ENCODE measurements around the gene SMKR1. TPM values are rescaled to one million over a fixed set of nuclear protein-coding genes. Genes with fewer than 3 reads are reported as not detected.

The SMKR1 gene
- under 1 TPM in 2 of 4 donors, not detected in 2; 0.32 to 0.42 TPM for total RNA-seq

DNA sequence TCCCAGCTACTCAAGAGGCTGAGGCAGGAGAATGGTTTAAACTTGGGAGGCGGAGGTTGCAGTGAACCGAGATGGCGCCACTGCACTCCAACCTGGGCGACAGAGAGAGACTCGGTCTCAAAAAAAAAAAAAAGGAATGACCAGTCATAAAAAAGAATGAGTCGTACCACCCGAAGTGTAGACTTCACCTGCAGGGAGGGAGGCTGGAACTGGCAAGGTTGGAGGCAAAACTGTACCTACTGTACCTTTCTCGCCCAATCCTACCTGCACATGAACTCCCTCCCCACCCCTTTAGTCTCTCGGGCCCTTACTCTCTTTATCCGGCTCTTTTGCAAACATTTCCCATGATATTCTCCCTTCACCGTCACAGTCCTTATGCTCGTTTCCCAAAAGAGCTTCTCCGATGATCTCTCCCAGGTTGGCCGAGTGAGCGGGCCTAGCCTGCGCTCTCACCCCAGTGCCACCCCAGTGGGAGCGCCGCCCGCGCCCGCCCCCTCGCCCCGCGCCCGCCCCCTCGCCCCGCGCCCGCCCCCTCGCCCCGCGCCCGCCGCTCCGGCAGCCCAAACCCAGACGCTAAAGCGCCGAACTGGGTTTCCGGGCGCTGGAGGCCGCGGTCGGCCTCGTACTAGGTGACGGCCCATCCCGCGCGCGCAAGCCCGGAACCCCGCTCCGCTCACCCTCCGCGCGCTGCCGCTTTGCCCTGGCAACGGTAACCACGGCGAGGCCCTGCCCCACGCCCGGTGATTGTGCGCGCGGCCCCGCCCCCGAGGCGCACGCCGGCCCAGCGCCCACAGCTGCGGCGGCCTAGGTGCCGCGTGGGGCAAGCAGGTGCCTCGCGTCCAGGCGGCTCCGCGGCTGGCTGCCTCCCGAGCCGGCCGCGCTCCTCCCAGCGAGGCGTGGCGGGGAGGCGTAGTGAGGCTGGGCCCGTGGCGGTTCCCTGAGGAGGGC is at the start of gene SMKR1:
SMKR1 (plus strand) TSS at position 772 of the 948 bp plus-strand sequence. CDS start 294 bp downstream, outside the sequence.
- peak; percentile 47 to 92 for DNase-seq (ENCODE audit: low spot score in 2 of 2)
- intact Hi-C loops (cut with DNase I; ENCODE audit: low total_unique reads): no loop called here
- H3K4me3 ChIP-seq (ENCODE audit: low read depth, poor library complexity, severe bottlenecking): peak within 1 kb of the TSS; percentile 44
- 12 to 19% methylated on average over 31 to 47 of the region's 89 CpGs for WGBS, 2 donors
- TF ChIP-seq, protein P1, sequence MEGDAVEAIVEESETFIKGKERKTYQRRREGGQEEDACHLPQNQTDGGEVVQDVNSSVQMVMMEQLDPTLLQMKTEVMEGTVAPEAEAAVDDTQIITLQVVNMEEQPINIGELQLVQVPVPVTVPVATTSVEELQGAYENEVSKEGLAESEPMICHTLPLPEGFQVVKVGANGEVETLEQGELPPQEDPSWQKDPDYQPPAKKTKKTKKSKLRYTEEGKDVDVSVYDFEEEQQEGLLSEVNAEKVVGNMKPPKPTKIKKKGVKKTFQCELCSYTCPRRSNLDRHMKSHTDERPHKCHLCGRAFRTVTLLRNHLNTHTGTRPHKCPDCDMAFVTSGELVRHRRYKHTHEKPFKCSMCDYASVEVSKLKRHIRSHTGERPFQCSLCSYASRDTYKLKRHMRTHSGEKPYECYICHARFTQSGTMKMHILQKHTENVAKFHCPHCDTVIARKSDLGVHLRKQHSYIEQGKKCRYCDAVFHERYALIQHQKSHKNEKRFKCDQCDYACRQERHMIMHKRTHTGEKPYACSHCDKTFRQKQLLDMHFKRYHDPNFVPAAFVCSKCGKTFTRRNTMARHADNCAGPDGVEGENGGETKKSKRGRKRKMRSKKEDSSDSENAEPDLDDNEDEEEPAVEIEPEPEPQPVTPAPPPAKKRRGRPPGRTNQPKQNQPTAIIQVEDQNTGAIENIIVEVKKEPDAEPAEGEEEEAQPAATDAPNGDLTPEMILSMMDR (IDR thresholded peaks at IDR 0.05): no peak
- no peak for TF ChIP-seq POLR2A (IDR thresholded peaks at IDR 0.05)

- intact Hi-C loops (cut with DNase I; ENCODE audit: low total_unique reads): no loop called here
- WGBS, 2 donors: 91 to 92% methylated on average over 2 of the region's 2 CpGs
- DNase-seq (ENCODE audit: low spot score in 2 of 2): no peak
- no peak overlapping the region for H3K4me3 ChIP-seq (ENCODE audit: low read depth, poor library complexity, severe bottlenecking)
- no peak for TF ChIP-seq POLR2A (IDR thresholded peaks at IDR 0.05)
- TF ChIP-seq, protein P1 (IDR thresholded peaks at IDR 0.05): no peak
Measured at GRCh38 chr7:129452589-129453231, 49.6 kb upstream of the SMKR1 start.

DNA sequence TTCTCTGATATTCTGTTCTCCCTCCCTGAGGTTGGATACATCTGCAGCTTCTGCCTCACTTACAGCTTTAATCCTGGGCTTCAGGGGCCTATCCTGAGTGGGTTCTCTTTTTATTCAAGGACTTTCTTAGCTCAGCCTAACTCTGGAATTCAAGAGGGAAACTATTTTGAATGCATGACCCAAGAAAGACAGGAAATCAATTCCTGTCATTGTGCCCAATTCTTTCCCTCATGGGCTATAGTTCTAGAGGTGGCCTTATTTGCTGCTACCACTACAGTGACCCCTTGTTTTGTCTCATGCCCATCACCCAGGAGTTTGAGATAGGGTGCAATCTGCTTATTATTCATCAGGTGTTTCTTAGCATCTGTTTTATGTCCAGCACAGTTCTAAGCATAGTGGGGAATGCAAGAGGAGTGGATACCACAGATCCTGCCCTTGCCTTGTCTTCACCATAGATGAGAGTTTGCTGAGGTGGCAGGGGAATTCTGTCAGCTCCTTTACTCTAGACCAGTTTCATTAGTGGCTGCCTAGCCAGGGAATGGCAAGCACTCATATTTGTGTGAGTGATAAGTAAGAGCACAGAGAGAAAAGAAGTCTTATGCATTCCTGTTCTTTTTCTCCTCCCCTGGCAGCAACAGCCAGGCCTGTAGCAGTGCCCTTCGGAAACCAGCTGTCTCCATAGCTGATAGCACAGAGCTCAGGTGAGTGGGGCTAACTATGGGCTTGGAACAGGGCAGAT is 48.7 kb upstream of the SMKR1 start:
- TF ChIP-seq, protein P1 (IDR thresholded peaks at IDR 0.05): no peak
- TF ChIP-seq POLR2A (IDR thresholded peaks at IDR 0.05): no peak
- intact Hi-C loops (cut with DNase I; ENCODE audit: low total_unique reads): no loop called here
- DNase-seq (ENCODE audit: low spot score in 2 of 2): no peak
- WGBS, 2 donors: 81 to 100% methylated on average over 1 of the region's 1 CpG
- H3K4me3 ChIP-seq (ENCODE audit: low read depth, poor library complexity, severe bottlenecking): no peak overlapping the region

- WGBS, 2 donors: 83 to 96% methylated on average over 4 of the region's 4 CpGs
- DNase-seq (ENCODE audit: low spot score in 2 of 2): no peak
- TF ChIP-seq, protein P1 (IDR thresholded peaks at IDR 0.05): no peak
- TF ChIP-seq POLR2A (IDR thresholded peaks at IDR 0.05): no peak
- no peak overlapping the region for H3K4me3 ChIP-seq (ENCODE audit: low read depth, poor library complexity, severe bottlenecking)
- intact Hi-C loops (cut with DNase I; ENCODE audit: low total_unique reads): no loop called here
Measured at GRCh38 chr7:129454249-129454551, 48.1 kb upstream of the SMKR1 start.

DNA sequence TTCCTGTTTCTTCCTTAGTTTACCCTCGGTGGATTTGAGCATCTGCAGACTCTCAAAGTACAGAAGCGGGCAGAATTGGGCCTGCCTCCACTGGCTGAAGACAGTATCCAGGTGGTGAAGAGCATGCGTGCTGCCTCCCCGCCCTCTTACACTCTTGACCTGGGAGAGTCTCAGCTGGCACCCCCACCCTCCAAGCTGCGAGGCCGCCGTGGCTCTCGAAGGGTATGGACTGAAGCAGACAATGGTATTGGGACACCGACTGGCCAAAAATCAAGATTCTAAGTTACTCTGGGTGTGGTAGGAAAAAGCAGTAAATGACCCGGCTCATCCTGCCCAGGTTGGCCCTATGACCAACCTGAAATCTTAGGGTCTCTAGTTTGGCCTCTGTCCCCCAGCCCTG is 45.9 kb upstream of the SMKR1 start:
- 92 to 93% methylated on average over 10 of the region's 10 CpGs for WGBS, 2 donors
- DNase-seq (ENCODE audit: low spot score in 2 of 2): no peak
- TF ChIP-seq POLR2A (IDR thresholded peaks at IDR 0.05): no peak
- TF ChIP-seq, protein P1 (IDR thresholded peaks at IDR 0.05): no peak
- no peak overlapping the region for H3K4me3 ChIP-seq (ENCODE audit: low read depth, poor library complexity, severe bottlenecking)
- intact Hi-C loops (cut with DNase I; ENCODE audit: low total_unique reads): no loop called here

Data from lower leg skin (tissue), 4 donors.